Erythroblast (primary cell): ENCODE data around the gene HEXIM1.

Experiments
- DNase-seq, 2 experiments: peaks; one replicate each; lab custom pipeline; 2025; lab: John Stamatoyannopoulos, UW
- GATA1 ChIP-seq: IDR thresholded peaks from 2 replicates; pipeline ENCODE4 v1.6.1; 2011; ENCODE audit warnings: low read depth, mild to moderate bottlenecking, control low read depth, low read length, moderate library complexity
- POLR2A ChIP-seq: IDR thresholded peaks from 2 replicates; pipeline ENCODE4 v1.6.1; 2011; ENCODE audit warnings: mild to moderate bottlenecking, low read length

The HEXIM1 gene

GRCh38 chr17:45143094-45143670, 5.1 kb upstream of the HEXIM1 start:
- no peak for TF ChIP-seq POLR2A
- TF ChIP-seq GATA1 = no peak
- DNase-seq = no peak

GRCh38 chr17:45143767-45144198, 4.5 kb upstream of the HEXIM1 start:
- DNase-seq = peak; percentile 51 to 60
- TF ChIP-seq GATA1 (no peak), POLR2A (no peak)

DNA sequence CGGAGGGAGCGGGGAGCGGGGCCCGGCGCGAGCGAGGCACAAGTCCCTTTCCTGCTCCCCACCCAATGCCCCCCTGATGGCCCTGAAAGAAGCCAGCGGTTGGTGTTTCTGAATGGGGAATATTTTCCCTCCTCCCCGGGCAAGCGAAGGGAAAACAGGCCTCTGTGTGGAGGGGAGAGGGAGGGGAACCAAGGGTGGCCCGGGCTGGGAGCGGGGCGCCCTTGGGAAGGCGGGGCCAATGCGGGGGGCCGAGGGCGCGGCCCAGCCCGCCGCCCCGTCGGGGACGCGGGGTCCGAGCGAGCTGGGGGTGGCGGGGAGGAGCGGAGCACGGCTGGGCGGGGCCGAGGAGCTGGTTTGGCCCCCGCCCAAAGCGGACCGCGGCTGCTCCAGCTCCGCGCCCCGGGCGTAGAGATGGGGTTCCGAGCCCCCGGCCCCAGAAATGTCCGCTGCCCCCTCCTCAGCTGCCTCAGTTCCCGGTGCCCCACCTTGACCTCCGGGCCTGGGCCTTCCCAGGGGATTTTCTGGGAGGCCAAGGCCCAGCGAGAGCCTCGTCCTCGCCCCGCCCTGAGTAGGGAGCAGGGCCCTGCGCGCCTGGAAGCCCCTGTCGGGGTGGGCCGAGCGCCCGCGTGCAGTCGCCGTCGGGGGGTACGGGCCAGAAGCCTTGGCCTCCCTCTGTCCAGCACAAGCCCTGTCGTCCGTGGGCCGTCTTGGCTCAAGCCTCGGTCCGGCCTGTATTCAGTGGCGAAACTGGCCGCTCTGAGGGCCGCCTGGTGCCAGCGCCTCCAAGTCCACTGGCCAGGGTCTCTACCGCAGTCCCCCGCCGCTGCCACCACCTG, 3.9 kb upstream of the HEXIM1 start:
- peak; percentile 72 to 77 for DNase-seq
- no peak for TF ChIP-seq POLR2A
- no peak for TF ChIP-seq GATA1

GRCh38 chr17:45145035-45145389, 3.3 kb upstream of the HEXIM1 start:
- TF ChIP-seq POLR2A (no peak), GATA1 (no peak)
- DNase-seq = peak in 1 of 2 experiments; percentile 35

DNA sequence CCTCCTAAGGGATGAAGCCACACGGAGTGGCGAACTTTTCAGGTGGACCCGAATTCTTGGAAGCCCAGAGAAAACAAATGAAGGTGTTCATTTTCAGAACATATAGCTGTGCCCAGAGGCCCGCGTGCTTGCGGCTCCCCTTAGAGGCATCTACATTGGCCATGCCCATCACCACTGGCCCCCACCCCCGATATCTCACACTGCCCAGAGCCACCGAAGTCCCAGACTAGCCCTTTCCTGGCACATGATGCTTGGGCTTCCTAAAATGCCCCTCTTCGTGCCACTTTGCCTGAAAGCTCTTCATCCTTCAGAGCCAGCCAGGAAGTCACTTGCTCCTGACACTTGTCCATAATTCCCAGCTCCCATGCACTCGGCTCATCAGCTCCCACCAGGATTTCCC, 2.1 kb upstream of the HEXIM1 start:
- DNase-seq = no peak
- TF ChIP-seq GATA1 (no peak), POLR2A (no peak)

DNA sequence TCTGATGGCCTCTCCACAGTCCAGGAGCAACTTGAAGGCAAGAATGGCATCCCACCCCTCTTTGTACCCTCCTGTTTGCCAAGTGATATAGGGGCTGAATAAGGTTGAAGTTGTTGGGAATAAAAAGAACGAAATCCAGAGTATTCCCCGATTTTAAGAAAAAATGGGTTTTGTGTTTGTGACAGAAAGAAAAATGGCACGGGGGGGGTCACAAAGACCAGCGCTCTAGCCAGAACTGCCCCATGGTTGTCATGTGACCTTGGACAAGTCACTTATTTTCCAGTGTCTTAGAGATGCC, 1.7 kb upstream of the HEXIM1 start:
- DNase-seq = no peak
- TF ChIP-seq POLR2A (no peak), GATA1 (no peak)

DNA sequence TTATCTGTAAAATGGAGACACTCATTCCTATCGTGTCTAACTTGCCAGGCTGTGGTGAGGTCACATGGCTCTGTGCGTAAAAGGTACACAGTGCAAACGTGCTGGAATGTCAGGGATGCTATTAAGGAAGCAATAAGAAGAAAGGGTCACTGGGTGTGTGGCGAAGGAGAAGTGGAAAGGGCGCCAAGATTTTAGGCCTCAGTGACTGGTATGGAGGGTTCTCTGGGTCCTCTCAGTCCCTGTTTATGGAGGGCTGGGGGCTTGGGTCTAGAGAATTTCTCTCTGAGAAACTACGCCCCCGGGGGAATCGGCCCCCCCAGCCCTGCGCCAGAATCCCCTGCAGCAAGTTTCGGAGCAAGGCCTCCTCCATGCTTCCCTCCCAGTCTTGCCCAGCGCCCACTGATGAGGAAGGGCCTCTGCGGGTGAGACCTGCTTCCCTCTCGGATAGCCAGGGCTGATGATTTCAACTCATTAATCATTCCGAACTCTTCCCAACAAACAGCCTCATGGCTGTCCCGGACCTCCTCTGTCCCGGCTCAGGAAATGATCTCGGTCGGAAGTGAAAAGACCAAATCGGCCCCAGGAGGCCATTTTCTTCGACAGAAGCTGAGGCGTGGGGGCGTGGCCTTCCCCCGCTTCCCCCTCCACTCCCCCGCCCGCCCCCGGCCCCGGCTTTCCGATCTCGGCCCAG, 1.2 kb upstream of the HEXIM1 start:
- DNase-seq = peak; percentile 91 to 92
- peak; percentile 64 for TF ChIP-seq POLR2A
- no peak for TF ChIP-seq GATA1

DNA sequence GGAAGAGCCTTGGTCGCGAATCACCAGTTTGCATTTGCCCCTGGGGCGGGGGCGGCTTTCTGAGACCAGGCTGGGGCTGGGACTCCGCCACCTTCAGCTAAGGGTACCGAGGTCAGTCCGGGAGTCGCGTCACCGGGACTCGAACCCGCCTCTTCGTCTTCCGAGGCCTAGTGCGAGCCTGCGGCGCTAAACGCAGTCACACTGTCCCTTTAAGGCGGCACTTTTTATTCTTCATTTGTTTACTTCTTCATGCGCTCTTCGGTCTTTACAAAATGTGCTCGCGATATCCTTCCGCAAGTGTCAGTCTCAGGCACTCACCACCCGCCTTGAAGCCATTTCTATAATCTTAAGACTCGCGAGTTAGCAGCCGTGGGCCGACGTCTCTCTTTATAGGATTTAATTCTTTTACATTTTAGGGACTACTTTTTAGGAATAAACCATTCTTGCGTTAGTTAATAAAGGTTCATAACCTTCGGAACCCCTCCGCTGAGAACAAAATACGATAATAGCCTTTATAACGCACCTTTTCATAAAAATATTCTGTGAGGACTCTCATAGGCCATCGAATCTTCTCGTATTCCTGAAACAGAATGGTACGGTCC, 593 bp upstream of the HEXIM1 start:
- DNase-seq = peak; percentile 97
- no peak for TF ChIP-seq POLR2A
- no peak for TF ChIP-seq GATA1

GRCh38 chr17:45149037-45149668, 878 bp downstream of the HEXIM1 start:
- TF ChIP-seq POLR2A = no peak
- TF ChIP-seq GATA1 = no peak
- peak; percentile 85 to 90 for DNase-seq

GRCh38 chr17:45149669-45150664, 1.7 kb downstream of the HEXIM1 start:
- peak; percentile 41 for TF ChIP-seq POLR2A
- TF ChIP-seq GATA1 = no peak
- peak; percentile 78 to 84 for DNase-seq

DNA sequence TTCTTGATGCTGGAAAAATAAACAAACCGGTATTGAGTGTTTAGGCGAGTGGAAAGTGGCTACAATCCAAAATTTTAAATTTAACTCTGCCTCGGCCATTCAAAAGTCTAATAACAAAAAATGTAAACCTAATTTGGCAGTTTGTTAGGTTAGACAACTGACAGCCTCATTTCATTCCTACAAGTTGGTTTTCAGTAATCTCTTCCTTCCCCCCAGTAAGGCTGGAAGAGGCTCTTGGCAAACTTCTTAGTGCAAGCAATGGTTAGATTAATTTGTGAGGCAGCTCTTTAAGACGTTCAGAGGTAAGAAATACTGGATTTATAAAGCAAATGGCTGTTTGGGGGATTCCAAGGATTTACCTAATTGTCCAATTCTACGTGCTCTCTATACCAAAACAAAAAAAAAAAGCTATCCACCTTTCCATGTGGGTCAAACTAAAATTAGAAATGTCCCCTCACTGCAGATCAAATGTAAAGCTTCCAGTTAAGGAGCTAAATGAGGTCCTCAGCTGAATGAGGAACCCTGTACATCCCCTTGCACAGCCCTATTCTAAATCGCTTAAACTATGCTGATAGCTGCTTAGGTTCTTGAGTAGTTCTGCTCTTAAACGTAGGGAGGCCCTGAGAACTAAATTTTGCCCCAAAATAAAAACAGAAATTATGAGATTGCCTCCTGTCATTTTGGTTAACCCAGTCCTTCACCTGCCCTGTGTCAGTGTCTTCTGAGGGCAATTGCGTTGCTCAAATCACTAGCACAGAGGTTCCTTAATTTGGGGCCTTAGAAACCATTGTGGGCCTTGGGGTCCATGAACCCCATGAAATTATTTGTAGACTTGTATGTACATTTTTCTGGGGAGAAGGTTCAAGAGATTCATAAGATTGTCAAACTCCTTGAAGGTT, 2.9 kb downstream of the HEXIM1 start:
- TF ChIP-seq GATA1 = no peak
- TF ChIP-seq POLR2A = peak; percentile 50
- DNase-seq = peak in 1 of 2 experiments; percentile 53

- TF ChIP-seq GATA1 (no peak), POLR2A (no peak)
- no peak for DNase-seq
Measured at GRCh38 chr17:45155029-45155428, 6.8 kb downstream of the HEXIM1 start.

DNA sequence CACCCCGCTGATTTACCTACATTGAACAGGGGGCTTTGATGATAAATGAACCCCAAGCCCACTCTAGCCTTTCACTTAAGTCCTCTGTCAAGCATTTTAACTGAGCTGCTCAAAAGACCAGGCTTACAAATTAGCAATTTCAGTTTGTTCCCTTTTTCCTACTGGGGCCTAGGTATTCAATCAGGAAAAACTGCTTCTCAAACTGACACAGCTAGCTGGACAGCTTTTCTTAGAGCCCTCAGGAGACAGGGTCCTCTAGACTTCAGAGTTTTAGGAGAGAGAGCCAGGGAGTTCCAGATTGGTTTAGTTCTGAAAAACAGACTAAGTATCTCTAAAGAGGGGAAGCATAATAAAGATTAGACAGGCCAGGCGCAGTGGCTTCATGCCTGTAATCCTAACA, 7.2 kb downstream of the HEXIM1 start:
- TF ChIP-seq GATA1 (no peak), POLR2A (peak; percentile 12)
- DNase-seq = no peak
